Measurements from ENCODE around the gene PDIA6. TPM values are rescaled to one million over a fixed set of nuclear protein-coding genes. Genes with fewer than 3 reads are reported as not detected.
"Not testable (repeated sequence)": the region's sequence is repeated elsewhere in the genome, so short reads cannot be mapped to it uniquely, and the experiment has no call there.

PDIA6 gene
- total RNA-seq, 1 donor = 58.7 TPM

DNA sequence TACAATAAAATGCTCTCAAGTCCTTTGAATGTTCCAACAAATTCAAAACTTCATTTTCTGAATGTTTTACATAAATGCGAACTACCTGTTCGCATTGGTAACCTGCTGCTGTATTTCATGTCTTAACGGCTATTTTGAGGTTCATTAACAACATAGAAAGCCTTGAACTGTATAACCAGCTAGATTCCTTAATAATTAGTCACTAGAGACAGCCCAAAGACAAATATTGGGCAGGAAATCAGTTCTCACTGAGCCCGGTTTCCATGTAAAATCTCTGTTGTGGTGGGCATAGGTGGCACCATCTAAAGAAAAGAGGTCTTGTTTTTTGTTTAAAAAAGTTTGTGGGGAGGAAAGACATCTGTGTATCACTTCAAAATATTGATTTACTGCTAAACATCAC, 29.2 kb downstream of the PDIA6 start:
- no peak overlapping the region for H3K4me3 ChIP-seq (ENCODE audit: low read length)
- no peaks in the 10 kb centered on the region for H3K4me1 ChIP-seq (ENCODE audit: insufficient read depth, low read length)
- H3K27me3 ChIP-seq (ENCODE audit: insufficient read depth, low read length) = no peaks in the 10 kb centered on the region
- no peaks in the 10 kb centered on the region for H3K9me3 ChIP-seq (ENCODE audit: low read depth, low read length)

- Histone ChIP-seq H3K9me3 (ENCODE audit: low read depth, low read length) (no peaks in the 10 kb centered on the region), H3K4me1 (ENCODE audit: insufficient read depth, low read length) (no peaks in the 10 kb centered on the region), H3K4me3 (ENCODE audit: low read length) (no peak overlapping the region), H3K27me3 (ENCODE audit: insufficient read depth, low read length) (no peaks in the 10 kb centered on the region)
Observed at GRCh38 chr2:10781746-10782145, 30.8 kb downstream of the PDIA6 start.

GRCh38 chr2:10780821-10781220, 31.8 kb downstream of the PDIA6 start:
- H3K4me3 ChIP-seq (ENCODE audit: low read length); H3K9me3 ChIP-seq (ENCODE audit: low read depth, low read length); H3K27me3 ChIP-seq (ENCODE audit: insufficient read depth, low read length); H3K4me1 ChIP-seq (ENCODE audit: insufficient read depth, low read length): not testable (repeated sequence)

- Histone ChIP-seq H3K9me3 (ENCODE audit: low read depth, low read length) (no peaks in the 10 kb centered on the region), H3K27me3 (ENCODE audit: insufficient read depth, low read length) (no peaks in the 10 kb centered on the region), H3K4me1 (ENCODE audit: insufficient read depth, low read length) (no peaks in the 10 kb centered on the region), H3K4me3 (ENCODE audit: low read length) (no peak overlapping the region)
Observed at GRCh38 chr2:10780491-10780820, 32.1 kb downstream of the PDIA6 start.

DNA sequence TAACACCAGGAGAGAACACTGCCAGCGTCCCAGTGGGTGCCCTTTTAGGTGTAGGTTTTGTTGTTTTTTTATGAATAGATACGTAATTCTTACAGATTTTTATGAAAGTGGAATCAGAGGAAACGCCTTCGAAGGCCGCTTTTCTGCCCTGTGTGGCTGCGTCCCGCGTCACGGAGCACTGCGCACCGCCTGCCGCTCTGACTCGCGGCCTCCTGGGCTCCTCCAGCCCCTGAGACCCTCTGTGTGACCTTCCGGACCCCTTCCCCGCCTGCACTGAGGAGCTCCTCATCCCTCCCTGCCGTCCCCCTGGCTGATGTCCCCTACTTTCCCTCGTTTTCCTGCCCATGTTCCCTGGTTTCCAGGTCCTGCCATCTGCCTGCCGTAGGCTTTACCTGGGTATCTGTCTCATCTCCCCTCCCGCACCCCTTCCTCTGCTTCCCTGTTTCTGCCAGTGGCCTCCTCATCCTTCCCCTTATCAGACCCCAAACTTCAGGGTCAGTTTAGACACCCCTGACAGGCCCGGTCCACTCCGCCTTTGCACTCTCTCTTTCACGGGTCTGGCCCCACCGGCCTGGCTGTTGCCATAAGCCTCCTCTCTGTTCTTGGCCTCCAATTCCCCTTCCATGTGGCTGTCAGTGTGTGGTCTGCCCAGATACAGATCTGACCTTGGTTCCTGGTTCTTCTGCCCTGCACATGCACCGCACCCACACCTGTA, 32.7 kb downstream of the PDIA6 start:
- Histone ChIP-seq H3K4me1 (ENCODE audit: insufficient read depth, low read length) (no peaks in the 10 kb centered on the region), H3K9me3 (ENCODE audit: low read depth, low read length) (no peaks in the 10 kb centered on the region), H3K4me3 (ENCODE audit: low read length) (no peak overlapping the region), H3K27me3 (ENCODE audit: insufficient read depth, low read length) (no peaks in the 10 kb centered on the region)

DNA sequence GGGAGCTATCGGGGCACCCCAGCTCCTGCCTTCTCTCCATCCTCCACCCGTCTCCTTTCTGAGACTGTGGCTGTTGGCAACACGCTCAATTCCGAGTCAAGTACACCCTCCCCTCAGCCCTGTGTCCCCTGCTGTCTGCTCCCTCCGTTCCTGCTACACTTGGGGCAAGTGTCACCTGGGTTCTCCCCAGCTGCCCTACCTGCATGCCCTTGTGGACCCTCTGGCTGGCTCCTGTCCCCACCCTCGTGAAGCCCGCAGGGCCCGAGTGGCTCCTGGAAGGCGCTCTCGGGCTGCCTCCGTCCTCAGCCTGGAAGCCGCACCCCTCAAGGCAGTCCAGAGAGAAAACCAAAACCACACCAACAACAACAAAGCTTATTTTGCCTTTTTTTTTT, 33.9 kb downstream of the PDIA6 start:
- Histone ChIP-seq H3K9me3 (ENCODE audit: low read depth, low read length) (no peaks in the 10 kb centered on the region), H3K27me3 (ENCODE audit: insufficient read depth, low read length) (no peaks in the 10 kb centered on the region), H3K4me1 (ENCODE audit: insufficient read depth, low read length) (no peaks in the 10 kb centered on the region), H3K4me3 (ENCODE audit: low read length) (no peak overlapping the region)

DNA sequence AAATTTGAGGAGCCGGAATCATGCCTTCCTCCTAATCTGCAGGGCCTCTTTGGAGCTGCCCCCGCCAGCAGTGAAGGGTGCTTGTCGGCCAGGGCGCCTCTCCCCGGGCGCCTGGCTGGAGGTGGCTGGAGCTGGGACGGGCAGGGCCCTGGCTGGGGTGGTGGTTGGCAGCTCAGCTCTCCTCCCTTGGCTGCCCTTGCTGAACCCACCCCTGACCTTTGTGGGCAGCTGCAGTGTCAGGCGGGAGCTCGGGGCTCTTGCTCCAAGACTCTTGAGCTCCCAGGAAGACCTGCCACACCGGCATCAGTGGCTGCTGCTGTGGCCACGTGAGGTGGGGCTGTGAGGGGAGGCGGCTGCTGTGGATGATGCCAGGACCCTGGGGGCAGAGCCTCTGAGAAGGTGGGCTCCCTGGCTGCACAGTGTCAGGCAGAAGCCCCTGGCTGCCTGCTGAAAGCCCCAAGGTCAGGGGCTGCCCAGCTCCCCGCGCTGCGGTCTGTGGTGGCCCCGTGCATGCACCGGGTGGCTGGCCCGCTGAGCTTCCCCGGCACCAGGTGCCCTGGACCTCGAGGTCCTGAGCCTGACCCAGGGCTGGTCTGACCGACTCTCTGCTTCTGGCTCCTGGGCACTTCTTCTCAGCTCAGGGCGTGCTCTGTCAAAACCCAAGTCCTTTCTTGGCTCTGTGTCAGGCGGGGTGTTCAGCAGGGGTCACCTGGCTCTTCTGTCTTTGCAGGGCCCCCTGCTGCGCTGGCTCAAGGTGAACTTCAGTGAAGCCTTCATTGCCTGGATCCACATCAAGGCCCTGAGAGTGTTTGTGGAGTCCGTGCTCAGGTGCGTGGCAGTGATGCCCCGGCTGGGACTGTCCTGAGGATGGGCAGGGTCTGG, 34.5 kb downstream of the PDIA6 start:
- Histone ChIP-seq H3K4me3 (ENCODE audit: low read length) (no peak overlapping the region), H3K27me3 (ENCODE audit: insufficient read depth, low read length) (no peaks in the 10 kb centered on the region)

GRCh38 chr2:10777111-10777841, 35.3 kb downstream of the PDIA6 start:
- H3K9me3 ChIP-seq (ENCODE audit: low read depth, low read length) = no peaks in the 10 kb centered on the region
- no peaks in the 10 kb centered on the region for H3K4me1 ChIP-seq (ENCODE audit: insufficient read depth, low read length)
- H3K4me3 ChIP-seq (ENCODE audit: low read length) = no peak overlapping the region
- H3K27me3 ChIP-seq (ENCODE audit: insufficient read depth, low read length) = no peaks in the 10 kb centered on the region

More for the DNA sequence above, 34.5 kb downstream of the PDIA6 start:
- Histone ChIP-seq H3K9me3 (ENCODE audit: low read depth, low read length) (no peaks in the 10 kb centered on the region), H3K4me1 (ENCODE audit: insufficient read depth, low read length) (no peaks in the 10 kb centered on the region)

DNA sequence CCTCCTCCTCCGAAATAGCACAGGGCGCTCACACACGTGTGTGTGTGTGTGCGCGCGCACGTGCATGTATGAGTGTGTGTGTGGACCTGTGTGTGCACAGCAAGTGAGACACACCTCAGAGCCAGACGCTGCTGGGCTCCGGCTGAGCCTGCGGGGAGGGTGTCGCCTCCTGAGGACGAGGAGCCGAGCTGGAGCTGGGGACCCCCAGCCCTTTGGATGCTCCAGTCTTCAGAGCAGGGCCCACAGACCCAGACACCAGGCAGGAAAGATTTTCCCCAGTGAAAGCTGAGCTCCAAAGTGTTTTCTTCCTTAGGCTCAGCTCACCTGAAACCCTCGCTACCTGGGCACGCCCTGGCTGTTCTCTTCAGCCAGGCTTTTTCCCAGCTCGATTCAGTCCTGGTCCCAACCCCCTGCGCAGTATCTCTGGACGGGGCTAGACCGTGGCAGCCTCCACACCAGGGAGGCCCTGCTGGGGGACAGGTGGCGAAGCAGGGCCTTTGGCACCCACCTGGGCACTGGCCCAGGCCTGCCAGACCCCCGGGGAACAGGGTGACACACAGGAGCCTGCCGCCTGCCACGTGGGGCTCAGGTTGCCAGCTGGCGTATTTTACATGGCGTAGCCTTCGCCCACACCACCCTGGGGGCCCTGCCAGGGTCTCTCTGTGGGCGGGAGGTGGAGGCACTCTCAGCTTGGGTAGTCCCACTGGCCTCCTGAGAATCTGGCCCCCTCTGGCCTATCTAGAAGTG, 36.2 kb downstream of the PDIA6 start:
- Histone ChIP-seq H3K4me1 (ENCODE audit: insufficient read depth, low read length) (no peaks in the 10 kb centered on the region), H3K4me3 (ENCODE audit: low read length) (no peak overlapping the region), H3K27me3 (ENCODE audit: insufficient read depth, low read length) (no peaks in the 10 kb centered on the region), H3K9me3 (ENCODE audit: low read depth, low read length) (no peaks in the 10 kb centered on the region)

- H3K27me3 ChIP-seq (ENCODE audit: insufficient read depth, low read length) = no peaks in the 10 kb centered on the region
- H3K9me3 ChIP-seq (ENCODE audit: low read depth, low read length) = no peaks in the 10 kb centered on the region
- no peaks in the 10 kb centered on the region for H3K4me1 ChIP-seq (ENCODE audit: insufficient read depth, low read length)
- H3K4me3 ChIP-seq (ENCODE audit: low read length) = no peak overlapping the region
Observed at GRCh38 chr2:10775831-10776230, 36.8 kb downstream of the PDIA6 start.

DNA sequence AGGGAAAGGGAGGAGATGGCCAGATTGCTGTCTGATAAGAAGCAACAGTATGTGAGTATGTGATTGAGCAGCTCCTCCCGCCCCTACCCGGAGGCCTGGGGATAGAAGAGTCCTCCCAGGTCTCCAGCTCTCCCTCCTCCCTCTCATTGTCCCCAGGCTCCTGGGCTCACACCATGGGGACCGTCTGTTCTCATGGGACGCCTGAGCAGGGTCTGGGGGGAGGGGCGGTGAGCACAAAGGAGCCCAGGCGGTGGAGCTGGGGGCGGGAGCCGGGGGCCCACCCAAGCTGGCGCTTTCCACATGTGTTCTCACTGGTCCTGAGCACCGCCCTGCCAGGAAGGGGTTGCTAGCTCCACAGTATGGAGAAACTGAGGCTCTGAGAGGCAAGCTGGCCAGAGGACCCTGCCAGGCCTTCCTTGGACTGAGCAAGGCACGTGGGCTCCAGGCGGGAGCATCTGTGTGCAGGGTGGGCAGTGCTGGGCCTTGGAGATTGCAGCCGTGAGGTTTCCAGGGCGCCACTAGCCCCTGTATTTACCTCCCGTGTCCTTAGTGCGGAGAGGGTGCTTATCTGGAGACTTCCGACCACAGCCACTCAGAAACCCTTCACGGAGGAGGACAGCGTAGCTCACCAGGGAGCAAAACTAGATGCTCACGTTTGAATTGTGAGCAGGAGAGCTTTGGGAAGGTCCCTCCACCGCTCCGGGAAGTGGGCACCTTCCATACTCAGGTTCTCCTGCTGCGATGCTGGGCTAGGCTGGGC, 37.4 kb downstream of the PDIA6 start:
- Histone ChIP-seq H3K27me3 (ENCODE audit: insufficient read depth, low read length) (no peaks in the 10 kb centered on the region), H3K4me3 (ENCODE audit: low read length) (no peak overlapping the region), H3K4me1 (ENCODE audit: insufficient read depth, low read length) (no peaks in the 10 kb centered on the region), H3K9me3 (ENCODE audit: low read depth, low read length) (no peaks in the 10 kb centered on the region)

GRCh38 chr2:10774394-10774793, 38.2 kb downstream of the PDIA6 start:
- Histone ChIP-seq H3K4me1 (ENCODE audit: insufficient read depth, low read length) (no peaks in the 10 kb centered on the region), H3K4me3 (ENCODE audit: low read length) (no peak overlapping the region), H3K9me3 (ENCODE audit: low read depth, low read length) (no peaks in the 10 kb centered on the region), H3K27me3 (ENCODE audit: insufficient read depth, low read length) (no peaks in the 10 kb centered on the region)

DNA sequence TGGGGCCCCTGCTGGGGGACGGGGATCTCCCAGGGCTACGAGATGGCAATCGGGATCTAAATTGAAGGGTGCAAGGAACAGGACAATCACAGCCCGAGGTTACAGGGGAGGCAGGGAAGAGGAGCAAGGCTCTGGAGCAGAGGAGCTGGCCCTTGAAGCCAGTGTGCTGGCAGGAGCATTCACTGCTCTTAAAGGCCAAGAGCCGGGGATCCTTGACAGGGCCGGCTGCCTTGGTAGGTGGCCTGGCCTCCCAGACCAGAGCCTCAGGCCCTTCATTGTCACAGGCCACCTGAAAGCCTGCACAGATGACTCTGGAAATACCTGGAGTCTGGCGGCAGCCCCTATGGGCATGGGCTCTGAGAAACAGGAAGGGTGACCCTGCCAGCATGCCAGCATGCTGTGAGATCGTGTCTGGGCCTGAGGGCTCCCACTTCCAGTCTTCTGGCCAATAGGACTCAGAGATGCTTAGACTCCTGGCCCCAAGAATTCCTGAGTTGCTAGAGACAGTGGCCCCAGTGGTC, 38.7 kb downstream of the PDIA6 start:
- no peak overlapping the region for H3K4me3 ChIP-seq (ENCODE audit: low read length)
- H3K27me3 ChIP-seq (ENCODE audit: insufficient read depth, low read length) = no peaks in the 10 kb centered on the region
- H3K4me1 ChIP-seq (ENCODE audit: insufficient read depth, low read length) = no peaks in the 10 kb centered on the region
- H3K9me3 ChIP-seq (ENCODE audit: low read depth, low read length) = no peaks in the 10 kb centered on the region

- Histone ChIP-seq H3K27me3 (ENCODE audit: insufficient read depth, low read length) (no peaks in the 10 kb centered on the region), H3K4me1 (ENCODE audit: insufficient read depth, low read length) (no peaks in the 10 kb centered on the region), H3K4me3 (ENCODE audit: low read length) (no peak overlapping the region), H3K9me3 (ENCODE audit: low read depth, low read length) (no peaks in the 10 kb centered on the region)
Observed at GRCh38 chr2:10772868-10773215, 39.7 kb downstream of the PDIA6 start.

Measured in mononuclear cell (primary cell).